Suprapubic skin (tissue), 4 donors: Measurements from ENCODE around the gene ARL10. TPM values are rescaled to one million over a fixed set of nuclear protein-coding genes. Genes with fewer than 3 reads are reported as not detected.

Experiments
- DNase-seq, 2 donors: peaks; one replicate each; pipeline ENCODE4 v3.0.0-alpha.2; 2019; ENCODE audit warnings: low spot score in 2 of 2
- H3K27ac ChIP-seq: fragments of 200-600 bp; sonication (generic); one replicate; pipeline ENCODE4 v1.5.1; 2019
- H3K27me3 ChIP-seq: fragments of 200-600 bp; sonication (generic); one replicate; pipeline ENCODE4 v1.5.1; 2019
- H3K36me3 ChIP-seq: fragments of 200-600 bp; sonication (generic); one replicate; pipeline ENCODE4 v1.5.1; 2019
- H3K4me1 ChIP-seq: fragments of 200-600 bp; sonication (generic); one replicate; pipeline ENCODE4 v1.5.1; 2019
- H3K4me3 ChIP-seq: fragments of 200-600 bp; sonication (generic); one replicate; pipeline ENCODE4 v1.5.1; 2019; ENCODE audit warnings: mild to moderate bottlenecking
- H3K9me3 ChIP-seq: fragments of 200-600 bp; sonication (generic); one replicate; pipeline ENCODE4 v1.5.1; 2019
- CTCF ChIP-seq, 2 donors: fragments of 200-600 bp in 1 of 2; fragments of 450-650 bp in 1 of 2; sonication (generic) in 1 of 2; IDR thresholded peaks; one replicate each; pipeline ENCODE4 v1.5.1; 2016 to 2019; ENCODE audit warnings: antibody characterized with exemption in 2 of 2, mild to moderate bottlenecking in 1 of 2, moderate library complexity in 1 of 2
- EP300 ChIP-seq: sonication (generic); formaldehyde crosslinking; IDR thresholded peaks from one replicate; pipeline ENCODE4 v1.6.1; 2017; ENCODE audit warnings: antibody characterized with exemption
- POLR2A ChIP-seq, 2 donors: fragments of 450-650 bp; IDR thresholded peaks; one replicate each; pipeline ENCODE4 v1.6.1; 2017; ENCODE audit warnings: antibody characterized with exemption in 2 of 2, mild to moderate bottlenecking in 2 of 2, moderate library complexity in 2 of 2
- POLR2AphosphoS5 ChIP-seq, 3 donors: sonication (generic); formaldehyde crosslinking; IDR thresholded peaks; one replicate each; pipeline ENCODE4 v1.6.1; 2017; ENCODE audit warnings: antibody characterized with exemption in 3 of 3
- WGBS: methylation state at CpG from one replicate; pipeline ENCODE4 v1.1.5; 2018; 5-methylcytosine and 5-hydroxymethylcytosine counted together
- total RNA-seq, 4 donors: library from RNA; depleted of rRNA; stranded (reverse); fragments of >200 nt; gene quantifications; one replicate each; pipeline ENCODE4 v1.1.0, GENCODE V29; 2016

The ARL10 gene
- total RNA-seq, 4 donors from 2014 or later = 7.1 to 36.4 (median 21.2) TPM

GRCh38 chr5:176382721-176383120, 17.4 kb downstream of the ARL10 start:
- TF ChIP-seq CTCF (IDR thresholded peaks at IDR 0.05) (no peak), POLR2A (IDR thresholded peaks at IDR 0.05) (no peak), POLR2AphosphoS5 (IDR thresholded peaks at IDR 0.05) (no peak), EP300 (no peak)
- H3K4me3 ChIP-seq = no peak overlapping the region

GRCh38 chr5:176383248-176383905, 18.1 kb downstream of the ARL10 start:
- no peaks in the 10 kb centered on the region for H3K27me3 ChIP-seq
- 85% methylated on average over 15 of the region's 15 CpGs for WGBS
- peaks cover 21% of the 10 kb centered on the region for H3K4me1 ChIP-seq
- no peak overlapping the region for H3K27ac ChIP-seq
- no peak overlapping the region for H3K4me3 ChIP-seq
- TF ChIP-seq EP300 = no peak
- TF ChIP-seq CTCF (IDR thresholded peaks at IDR 0.05) = no peak
- no peak for TF ChIP-seq POLR2AphosphoS5 (IDR thresholded peaks at IDR 0.05)
- no peaks in the 10 kb centered on the region for H3K9me3 ChIP-seq
- H3K36me3 ChIP-seq = peaks cover 44% of the 10 kb centered on the region
- no peak for DNase-seq

More at GRCh38 chr5:176382721-176383120, 17.4 kb downstream of the ARL10 start:
- Histone ChIP-seq H3K4me1 (peaks cover 17% of the 10 kb centered on the region), H3K27me3 (no peaks in the 10 kb centered on the region), H3K9me3 (no peaks in the 10 kb centered on the region), H3K36me3 (peaks cover 44% of the 10 kb centered on the region), H3K27ac (peak overlapping the region; percentile 54)
- 90% methylated on average over 2 of the region's 3 CpGs for WGBS
- no peak for DNase-seq

GRCh38 chr5:176383961-176384360, 18.7 kb downstream of the ARL10 start:
- TF ChIP-seq POLR2AphosphoS5 (IDR thresholded peaks at IDR 0.05) (no peak), CTCF (IDR thresholded peaks at IDR 0.05) (no peak), POLR2A (IDR thresholded peaks at IDR 0.05) (no peak), EP300 (no peak)
- Histone ChIP-seq H3K4me1 (peaks cover 21% of the 10 kb centered on the region), H3K27me3 (no peaks in the 10 kb centered on the region), H3K27ac (no peak overlapping the region), H3K36me3 (peaks cover 44% of the 10 kb centered on the region), H3K9me3 (no peaks in the 10 kb centered on the region), H3K4me3 (no peak overlapping the region)
- DNase-seq = no peak
- WGBS = 74% methylated on average over 9 of the region's 9 CpGs

GRCh38 chr5:176384366-176384930, 19.2 kb downstream of the ARL10 start:
- 88% methylated on average over 6 of the region's 8 CpGs for WGBS
- no peaks in the 10 kb centered on the region for H3K9me3 ChIP-seq
- no peak overlapping the region for H3K27ac ChIP-seq
- H3K4me3 ChIP-seq = no peak overlapping the region
- TF ChIP-seq POLR2AphosphoS5 (IDR thresholded peaks at IDR 0.05) = no peak
- no peak for TF ChIP-seq EP300
- no peak for TF ChIP-seq CTCF (IDR thresholded peaks at IDR 0.05)
- TF ChIP-seq POLR2A (IDR thresholded peaks at IDR 0.05) = no peak
- peaks cover 44% of the 10 kb centered on the region for H3K36me3 ChIP-seq
- no peak for DNase-seq
- peaks cover 22% of the 10 kb centered on the region for H3K4me1 ChIP-seq
- H3K27me3 ChIP-seq = no peaks in the 10 kb centered on the region

- H3K27ac ChIP-seq = no peak overlapping the region
- 88% methylated on average over 12 of the region's 12 CpGs for WGBS
- TF ChIP-seq POLR2A (IDR thresholded peaks at IDR 0.05) (no peak), POLR2AphosphoS5 (IDR thresholded peaks at IDR 0.05) (no peak)
- no peak overlapping the region for H3K4me3 ChIP-seq
- peaks cover 44% of the 10 kb centered on the region for H3K36me3 ChIP-seq
- no peak for DNase-seq
- peaks cover 26% of the 10 kb centered on the region for H3K4me1 ChIP-seq
- H3K27me3 ChIP-seq = no peaks in the 10 kb centered on the region
- no peaks in the 10 kb centered on the region for H3K9me3 ChIP-seq
Observed at GRCh38 chr5:176384991-176385390, 19.7 kb downstream of the ARL10 start.
